Ovary (tissue), 9 donors: ENCODE results near the gene GABBR1. TPM values are rescaled to one million over a fixed set of nuclear protein-coding genes. Genes with fewer than 3 reads are reported as not detected.

ENCODE experiments used
- DNase-seq, 5 donors: peaks; one replicate each; pipeline ENCODE4 v3.0.0-alpha.2; 2019 to 2020
- H3K27ac ChIP-seq, 2 donors: fragments of 200-600 bp; one replicate each; pipeline versions ENCODE4 v1.5.1 to v1.8.0; 2019 to 2022
- H3K27me3 ChIP-seq: fragments of 200-600 bp; one replicate; pipeline ENCODE4 v1.8.0; 2022
- H3K36me3 ChIP-seq: fragments of 200-600 bp; sonication (generic); one replicate; pipeline ENCODE4 v1.5.1; 2019
- H3K4me1 ChIP-seq: one replicate; pipeline ENCODE4 v1.8.1; 2013; ENCODE audit warnings: mild to moderate bottlenecking, moderate library complexity; ENCODE audit not compliant: insufficient read depth
- H3K4me3 ChIP-seq: fragments of 200-600 bp; sonication (generic); one replicate; pipeline ENCODE4 v1.5.1; 2017
- H3K9me3 ChIP-seq, 2 donors: fragments of 200-600 bp in 1 of 2; sonication (generic) in 1 of 2; one replicate each; pipeline versions ENCODE4 v1.5.1 to v1.8.1; 2013 to 2019; ENCODE audit warnings: mild to moderate bottlenecking in 1 of 2, moderate library complexity in 1 of 2
- CTCF ChIP-seq, 3 donors: fragments of 450-650 bp in 2 of 3; fragments of 200-600 bp in 1 of 3; IDR thresholded peaks; one replicate each; pipeline versions ENCODE4 v1.5.1 to v1.8.0; 2016 to 2022; ENCODE audit warnings: antibody characterized with exemption in 3 of 3, mild to moderate bottlenecking in 1 of 3
- EP300 ChIP-seq: sonication (generic); formaldehyde crosslinking; IDR thresholded peaks from one replicate; pipeline ENCODE4 v1.6.1; 2017; ENCODE audit warnings: antibody characterized with exemption
- POLR2A ChIP-seq: fragments of 450-650 bp; IDR thresholded peaks from one replicate; pipeline ENCODE4 v1.6.1; 2017; ENCODE audit warnings: antibody characterized with exemption, mild to moderate bottlenecking, moderate library complexity
- WGBS, 3 donors: extraction: QIAGEN DNeasy Blood & Tissue Kit in 1 of 3; methylation state at CpG; one replicate each; pipeline versions ENCODE4 v1.1.5 to v1.1.7; 2013 to 2017; 5-methylcytosine and 5-hydroxymethylcytosine counted together
- intact Hi-C, 4 donors: fragments of 100-400 bp; cut with DNase I; formaldehyde crosslinking; loops; one replicate each; pipeline versions ENCODE4 v1.11.0 to v1.15.1; 2022 to 2023
- polyA plus RNA-seq, 2 donors: library from polyadenylated mRNA; stranded (reverse); fragments of 200-250 nt in 1 of 2; fragments of 350-450 nt in 1 of 2; fragmentation: Illumina TruSeq in 1 of 2; extraction: RNeasy Lipid Tissue Mini Kit (QIAGEN cat#74804) in 1 of 2; gene quantifications; one replicate each; pipeline ENCODE4 v1.2.3, GENCODE V29; 2013 to 2014
- total RNA-seq, 7 donors: library from RNA; depleted of rRNA in 2 of 7; stranded (reverse); fragments of >200 nt in 2 of 7; fragmentation: NEBNext Ultra II Directional in 3 of 7; extraction: Animal tissue kit (Norgen Biotek cat#: 25700) in 3 of 7; gene quantifications; one replicate each; pipeline versions ENCODE4 v1.1.0 to v1.2.4, GENCODE V29; 2016 to 2023
- donor health status: DM: no; HTN: no; CAD: no; lungs with moderate emphysema.
- donor health status: DM: no; HTN: no; CAD: no.
- donor health status: Bipolar disorder and iron deficiency.
- donor health status: DM: yes; HTN: yes; CAD: no.
- donor health status: DM: no; HTN: no; CAD: no.
- donor health status: DM: yes; HTN: yes; CAD: no.

Gene GABBR1
- total and polyA plus RNA-seq, 9 donors = 23.0 to 80.0 (median 48.5) TPM

GRCh38 chr6:29520232-29520631 is 112.8 kb downstream of the GABBR1 start:
- intact Hi-C loops = no loop called here
- Histone ChIP-seq H3K27ac (no peak overlapping the region), H3K4me1 (no peaks in the 10 kb centered on the region), H3K9me3 (no peaks in the 10 kb centered on the region), H3K27me3 (no peaks in the 10 kb centered on the region), H3K4me3 (no peak overlapping the region), H3K36me3 (no peaks in the 10 kb centered on the region)
- DNase-seq = no peak
- TF ChIP-seq POLR2A (no peak), EP300 (no peak), CTCF (IDR thresholded peaks at IDR 0.05) (no peak)
- 77 to 87% (median 77%) methylated on average over 4 of the region's 4 CpGs for WGBS, 3 donors

GRCh38 chr6:29519291-29520010 is 113.5 kb downstream of the GABBR1 start:
- Histone ChIP-seq H3K4me1 (no peaks in the 10 kb centered on the region), H3K4me3 (no peak overlapping the region), H3K27me3 (no peaks in the 10 kb centered on the region), H3K9me3 (no peaks in the 10 kb centered on the region), H3K27ac (no peak overlapping the region), H3K36me3 (no peaks in the 10 kb centered on the region)
- 74 to 90% (median 74%) methylated on average over 6 of the region's 6 CpGs for WGBS, 3 donors
- DNase-seq = no peak
- intact Hi-C loops = no loop called here
- TF ChIP-seq CTCF (IDR thresholded peaks at IDR 0.05) (no peak), EP300 (no peak), POLR2A (no peak)

GRCh38 chr6:29517728-29518440 is 115.1 kb downstream of the GABBR1 start:
- 62 to 78% (median 66%) methylated on average over 7 of the region's 7 CpGs for WGBS, 3 donors
- Histone ChIP-seq H3K27ac (no peak overlapping the region), H3K36me3 (no peaks in the 10 kb centered on the region), H3K27me3 (no peaks in the 10 kb centered on the region), H3K4me3 (no peak overlapping the region), H3K4me1 (no peaks in the 10 kb centered on the region), H3K9me3 (no peaks in the 10 kb centered on the region)
- no peak for DNase-seq
- no peak for TF ChIP-seq POLR2A
- no peak for TF ChIP-seq EP300
- no peak for TF ChIP-seq CTCF (IDR thresholded peaks at IDR 0.05)
- intact Hi-C loops = no loop called here

GRCh38 chr6:29517245-29517644 is 115.7 kb downstream of the GABBR1 start:
- intact Hi-C loops = no loop called here
- TF ChIP-seq EP300 (no peak), CTCF (IDR thresholded peaks at IDR 0.05) (no peak), POLR2A (no peak)
- H3K4me1 ChIP-seq = no peaks in the 10 kb centered on the region
- WGBS, 3 donors = 55 to 82% (median 71%) methylated on average over 1 of the region's 1 CpG
- H3K27ac ChIP-seq = no peak overlapping the region
- no peak for DNase-seq
- no peaks in the 10 kb centered on the region for H3K9me3 ChIP-seq
- no peaks in the 10 kb centered on the region for H3K27me3 ChIP-seq
- H3K4me3 ChIP-seq = no peak overlapping the region
- no peaks in the 10 kb centered on the region for H3K36me3 ChIP-seq
